Ovary (tissue), 3 donors: ENCODE measurements around the gene TMCO6.

Source experiments
- EP300 ChIP-seq: sonication (generic); formaldehyde crosslinking; IDR thresholded peaks from one replicate; pipeline ENCODE4 v1.6.1; 2017; ENCODE audit warnings: antibody characterized with exemption
- POLR2A ChIP-seq: fragments of 450-650 bp; IDR thresholded peaks from one replicate; pipeline ENCODE4 v1.6.1; 2017; ENCODE audit warnings: antibody characterized with exemption, mild to moderate bottlenecking, moderate library complexity
- TF ChIP-seq, protein P1 (sequence below), 3 donors: fragments of 450-650 bp in 2 of 3; fragments of 200-600 bp in 1 of 3; IDR thresholded peaks; one replicate each; pipeline versions ENCODE4 v1.5.1 to v1.8.0; 2016 to 2022; ENCODE audit warnings: antibody characterized with exemption in 3 of 3, mild to moderate bottlenecking in 1 of 3
- donor health status: DM: no; HTN: no; CAD: no.

DNA sequence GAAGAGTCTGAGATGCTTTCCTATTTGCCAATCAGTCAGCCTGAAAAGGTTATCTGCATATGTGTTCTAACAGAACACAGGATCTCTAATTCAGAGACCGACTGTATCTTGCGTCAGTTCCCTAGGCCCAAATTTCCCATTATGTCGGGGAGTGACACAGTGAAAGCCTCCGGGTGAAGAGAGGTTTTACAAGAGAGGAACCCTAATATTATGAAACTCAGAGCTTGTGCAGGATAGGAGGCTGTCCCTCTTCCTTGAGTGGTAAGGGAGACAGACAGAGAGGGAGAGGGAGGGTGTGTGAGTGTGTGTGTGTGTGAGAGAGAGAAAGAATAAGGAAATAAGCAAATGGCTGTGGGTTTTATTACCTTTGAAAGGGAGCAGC is 8.2 kb upstream of the TMCO6 start:
- TF ChIP-seq, protein P1, sequence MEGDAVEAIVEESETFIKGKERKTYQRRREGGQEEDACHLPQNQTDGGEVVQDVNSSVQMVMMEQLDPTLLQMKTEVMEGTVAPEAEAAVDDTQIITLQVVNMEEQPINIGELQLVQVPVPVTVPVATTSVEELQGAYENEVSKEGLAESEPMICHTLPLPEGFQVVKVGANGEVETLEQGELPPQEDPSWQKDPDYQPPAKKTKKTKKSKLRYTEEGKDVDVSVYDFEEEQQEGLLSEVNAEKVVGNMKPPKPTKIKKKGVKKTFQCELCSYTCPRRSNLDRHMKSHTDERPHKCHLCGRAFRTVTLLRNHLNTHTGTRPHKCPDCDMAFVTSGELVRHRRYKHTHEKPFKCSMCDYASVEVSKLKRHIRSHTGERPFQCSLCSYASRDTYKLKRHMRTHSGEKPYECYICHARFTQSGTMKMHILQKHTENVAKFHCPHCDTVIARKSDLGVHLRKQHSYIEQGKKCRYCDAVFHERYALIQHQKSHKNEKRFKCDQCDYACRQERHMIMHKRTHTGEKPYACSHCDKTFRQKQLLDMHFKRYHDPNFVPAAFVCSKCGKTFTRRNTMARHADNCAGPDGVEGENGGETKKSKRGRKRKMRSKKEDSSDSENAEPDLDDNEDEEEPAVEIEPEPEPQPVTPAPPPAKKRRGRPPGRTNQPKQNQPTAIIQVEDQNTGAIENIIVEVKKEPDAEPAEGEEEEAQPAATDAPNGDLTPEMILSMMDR (IDR thresholded peaks at IDR 0.05): no peak
- TF ChIP-seq POLR2A (no peak), EP300 (no peak)
